GM12878 (cell line): Measurements from ENCODE around the gene AXIN1. TPM values are rescaled to one million over a fixed set of nuclear protein-coding genes. Genes with fewer than 3 reads are reported as not detected.
A peak's percentile ranks its signal among the peaks of the same experiment; 100 is the strongest.

ENCODE experiments used
- ATAC-seq: fragments of 200-7000 bp; cut with Tn5 transposase; 3 replicates; pipeline ENCODE4 v1.9.1; 2020; ENCODE audit warnings: mild to moderate bottlenecking, moderate library complexity
- BruUV-seq: library from RNA; stranded (reverse); fragments of 400-500 nt; replicated peaks from 2 replicates; lab custom pipeline; 2021; lab: Mats Ljungman, UMichigan
- CTCF ChIA-PET: fragments of 300-600 bp; sonication (Branson Sonifier 250); formaldehyde crosslinking; extraction: SDS; loops from one replicate; lab custom pipeline; 2021; ENCODE audit warnings: inconsistent platforms; lab: Yijun Ruan, JAX
- POLR2A ChIA-PET: fragments of 350-600 bp; formaldehyde crosslinking; extraction: SDS; loops from one replicate; lab custom pipeline; 2021; ENCODE audit warnings: inconsistent platforms; lab: Charles Lee
- RAD21 ChIA-PET: fragments of 300-600 bp; sonication (Branson Sonifier 250); formaldehyde crosslinking; loops from one replicate; lab custom pipeline; 2023; ENCODE audit warnings: antibody characterized with exemption; ENCODE audit not compliant: unreplicated experiment; lab: Charles Lee
- SMC1A ChIA-PET: fragments of 300-600 bp; sonication (Branson Sonifier 250); formaldehyde crosslinking; loops from one replicate; lab custom pipeline; 2023; ENCODE audit not compliant: unreplicated experiment, uncharacterized antibody; lab: Charles Lee
- DNase-seq: peaks from one replicate; pipeline ENCODE4 v3.0.0-alpha.2; 2011; ENCODE audit warnings: low read depth, low spot score
- FAIRE-seq: peaks from 3 replicates; lab custom pipeline; 2011; peaks lifted over from hg19 to GRCh38; lab: Jason Lieb, UNC
- H2AFZ ChIP-seq: 2 replicates; pipeline ENCODE4 v1.6.0; 2011; ENCODE audit warnings: low read depth, low read length, control low read depth; ENCODE audit not compliant: control insufficient read depth
- H3K27ac ChIP-seq: 2 replicates; pipeline ENCODE4 v1.5.1; 2011; ENCODE audit warnings: control low read depth; ENCODE audit not compliant: control insufficient read depth, insufficient read depth
- H3K27me3 ChIP-seq, 2 experiments: replicated peaks in 1 of 2; 2 replicates each; pipeline versions ENCODE4 v1.6.0 to v1.6.1; 2011; ENCODE audit warnings: low read length in 1 of 2; ENCODE audit not compliant: control insufficient read depth in 2 of 2, insufficient read depth in 2 of 2
- H3K36me3 ChIP-seq, 2 experiments: 2 replicates each; pipeline ENCODE4 v1.5.1; 2011; ENCODE audit warnings: low read length in 1 of 2; ENCODE audit not compliant: control insufficient read depth in 2 of 2, insufficient read depth in 2 of 2
- H3K4me1 ChIP-seq: 2 replicates; pipeline ENCODE4 v1.6.1; 2011; ENCODE audit warnings: mild to moderate bottlenecking, low read length, moderate library complexity, mixed read lengths; ENCODE audit not compliant: control insufficient read depth, insufficient read depth
- H3K4me2 ChIP-seq: 2 replicates; pipeline ENCODE4 v1.6.0; 2011; ENCODE audit warnings: control low read depth; ENCODE audit not compliant: control insufficient read depth, insufficient read depth
- H3K4me3 ChIP-seq: fragments of 200-600 bp; sonication (generic); 2 replicates; pipeline ENCODE4 v1.5.1; 2016
- H3K79me2 ChIP-seq: 2 replicates; pipeline ENCODE4 v1.6.0; 2011; ENCODE audit warnings: low read length; ENCODE audit not compliant: control insufficient read depth, insufficient read depth
- H3K9ac ChIP-seq: 2 replicates; pipeline ENCODE4 v1.8.0; 2011; ENCODE audit warnings: low read length, control low read depth, mixed read lengths; ENCODE audit not compliant: control insufficient read depth, insufficient read depth
- H3K9me3 ChIP-seq: replicated peaks from 3 replicates; pipeline ENCODE4 v1.5.1; 2011; ENCODE audit warnings: mild to moderate bottlenecking, low read length; ENCODE audit not compliant: control insufficient read depth, insufficient read depth
- H4K20me1 ChIP-seq: 2 replicates; pipeline ENCODE4 v1.6.0; 2011; ENCODE audit not compliant: control insufficient read depth, insufficient read depth
- BRCA1 ChIP-seq: IDR thresholded peaks from 2 replicates; pipeline ENCODE4 v1.6.1; 2011; ENCODE audit warnings: low read depth, low read length, improper control_type of control experiment
- IKZF1 ChIP-seq: fragments of 450-650 bp; conservative IDR thresholded peaks from 2 replicates; pipeline ENCODE4 v1.6.1; 2017; ENCODE audit warnings: antibody characterized with exemption, mild to moderate bottlenecking
- MYB ChIP-seq: fragments of 150-350 bp; IDR thresholded peaks from 2 replicates; pipeline ENCODE4 v1.6.1; 2014; ENCODE audit warnings: mild to moderate bottlenecking, low read depth, low read length, borderline replicate concordance
- RAD21 ChIP-seq: IDR thresholded peaks from 2 replicates; pipeline ENCODE4 v1.6.1; 2011; ENCODE audit warnings: mild to moderate bottlenecking, low read depth, low read length, moderate library complexity; ENCODE audit not compliant: insufficient read depth
- SMC3 ChIP-seq: IDR thresholded peaks from 2 replicates; pipeline ENCODE4 v1.6.1; 2011; ENCODE audit warnings: low read length, improper control_type of control experiment, borderline replicate concordance
- STAT1 ChIP-seq: fragments of 450-650 bp; conservative IDR thresholded peaks from 2 replicates; pipeline ENCODE4 v1.6.1; 2014; ENCODE audit warnings: antibody characterized with exemption, mild to moderate bottlenecking
- WGBS: methylation state at CpG from one replicate; pipeline ENCODE4 v1.1.6; 2016; ENCODE audit warnings: low lambda C conversion rate; ENCODE audit not compliant: insufficient replicate concordance, insufficient coverage; ENCODE audit errors: missing lambda C conversion rate; 5-methylcytosine and 5-hydroxymethylcytosine counted together
- in situ Hi-C: fragments of 300-500 bp; cut with MboI; formaldehyde crosslinking; loops from 9 replicates; pipeline ENCODE4 v1.14.3; 2018; ENCODE audit warnings: mixed read lengths
- intact Hi-C: fragments of 100-400 bp; cut with micrococcal nuclease; formaldehyde crosslinking; loops from one replicate; pipeline ENCODE4 v1.14.2; 2022; ENCODE audit not compliant: unreplicated experiment
- polyA plus RNA-seq, 11 experiments: library from polyadenylated mRNA; depleted of rRNA in 4 of 11; unstranded in 6 of 11; stranded (reverse) in 5 of 11; fragments of >200 nt; fragmentation: Nextera tagmentation in 4 of 11; fragmentation: Illumina TruSeq in 1 of 11; extraction: Ambion mirVana in 4 of 11; extraction: Trizol in 1 of 11; gene quantifications; 1 replicate in 1 of 11; 2 replicates in 10 of 11; pipeline versions ENCODE4 v1.2.1 to v1.2.3, GENCODE V29; 2011 to 2016; ENCODE audit warnings: inconsistent platforms in 2 of 11, missing spikeins in 2 of 11, low read depth in 1 of 11
- total RNA-seq, 4 experiments: library from RNA; depleted of rRNA in 3 of 4; stranded (reverse); fragments of >200 nt in 3 of 4; fragmentation: Illumina TruSeq in 1 of 4; extraction: Trizol in 1 of 4; gene quantifications; 2 replicates each; pipeline versions ENCODE4 v1.2.1 to v1.2.3, GENCODE V29; 2013 to 2021
- TF ChIP-seq, protein P1 (sequence below), 3 experiments: IDR thresholded peaks in 2 of 3; conservative IDR thresholded peaks in 1 of 3; 2 replicates each; pipeline ENCODE4 v1.5.1; 2011; ENCODE audit warnings: low read depth in 3 of 3, low read length in 3 of 3, mild to moderate bottlenecking in 3 of 3, control low read depth in 2 of 3, moderate library complexity in 2 of 3, inconsistent platforms in 1 of 3, mixed read lengths in 1 of 3; ENCODE audit not compliant: control insufficient read depth in 2 of 3, insufficient read depth in 1 of 3; ENCODE audit errors: extremely low read depth in 1 of 3

AXIN1 gene
- total and polyA plus RNA-seq, 10 of the 15 experiments (the other 5 are each of a cell fraction or from before 2014, with no cell fraction given) = 0.26 to 27.1 (median 7.7) TPM

DNA sequence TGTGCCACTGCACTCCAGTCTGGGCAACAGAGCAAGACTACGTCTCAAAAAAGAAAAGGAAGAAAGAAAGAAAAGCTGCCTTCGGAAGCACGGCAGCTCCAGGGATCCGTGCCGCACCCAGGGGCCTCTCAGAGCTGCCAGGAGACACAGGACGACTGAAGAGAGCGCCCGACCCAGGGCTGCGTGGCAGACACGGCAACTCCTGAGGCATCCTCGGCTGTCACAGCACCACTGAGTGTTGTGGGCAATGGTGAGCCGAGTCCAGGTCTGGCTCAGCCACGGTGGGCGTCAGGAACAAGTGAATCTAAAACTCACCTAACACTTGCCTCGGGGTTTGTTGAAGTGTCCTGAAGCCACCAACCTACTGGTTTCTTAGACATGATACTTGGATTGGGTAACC, 40.8 kb downstream of the AXIN1 start:
- in situ Hi-C loops (no loop called here), intact Hi-C loops (no loop called here)
- BruUV-seq = no TSS peak
- CTCF ChIA-PET = no interaction called here
- no peaks in the 10 kb centered on the region; the same call in 1 of the 2 replicates for H3K4me1 ChIP-seq
- H3K9me3 ChIP-seq = no peaks in the 10 kb centered on the region
- DNase-seq (no peak), FAIRE-seq (no peak), ATAC-seq (no peak)
- no peak for TF ChIP-seq IKZF1
- no peak for TF ChIP-seq SMC3
- H3K9ac ChIP-seq = no peak overlapping the region
- RAD21 ChIA-PET = no interaction called here
- no peaks in the 10 kb centered on the region; the same call in 1 of the 2 replicates for H4K20me1 ChIP-seq
- H3K4me3 ChIP-seq = no peak overlapping the region
- no peak overlapping the region for H3K27ac ChIP-seq
- H3K36me3 ChIP-seq = peaks cover 7 to 22% of the 10 kb centered on the region in 2 experiments
- no peak overlapping the region for H3K4me2 ChIP-seq
- WGBS = 93% methylated on average over 15 of the region's 15 CpGs
- SMC1A ChIA-PET = no interaction called here
- H3K27me3 ChIP-seq = no peaks in the 10 kb centered on the region
- H3K79me2 ChIP-seq = no peaks in the 10 kb centered on the region; the same call in 1 of the 2 replicates
- no peak overlapping the region for H2AFZ ChIP-seq
- POLR2A ChIA-PET = no interaction called here

GRCh38 chr16:309476-309875, 43.0 kb downstream of the AXIN1 start:
- WGBS = 58% methylated on average over 7 of the region's 7 CpGs
- intact Hi-C loops (no loop called here), in situ Hi-C loops (no loop called here)
- TF ChIP-seq, protein P1, sequence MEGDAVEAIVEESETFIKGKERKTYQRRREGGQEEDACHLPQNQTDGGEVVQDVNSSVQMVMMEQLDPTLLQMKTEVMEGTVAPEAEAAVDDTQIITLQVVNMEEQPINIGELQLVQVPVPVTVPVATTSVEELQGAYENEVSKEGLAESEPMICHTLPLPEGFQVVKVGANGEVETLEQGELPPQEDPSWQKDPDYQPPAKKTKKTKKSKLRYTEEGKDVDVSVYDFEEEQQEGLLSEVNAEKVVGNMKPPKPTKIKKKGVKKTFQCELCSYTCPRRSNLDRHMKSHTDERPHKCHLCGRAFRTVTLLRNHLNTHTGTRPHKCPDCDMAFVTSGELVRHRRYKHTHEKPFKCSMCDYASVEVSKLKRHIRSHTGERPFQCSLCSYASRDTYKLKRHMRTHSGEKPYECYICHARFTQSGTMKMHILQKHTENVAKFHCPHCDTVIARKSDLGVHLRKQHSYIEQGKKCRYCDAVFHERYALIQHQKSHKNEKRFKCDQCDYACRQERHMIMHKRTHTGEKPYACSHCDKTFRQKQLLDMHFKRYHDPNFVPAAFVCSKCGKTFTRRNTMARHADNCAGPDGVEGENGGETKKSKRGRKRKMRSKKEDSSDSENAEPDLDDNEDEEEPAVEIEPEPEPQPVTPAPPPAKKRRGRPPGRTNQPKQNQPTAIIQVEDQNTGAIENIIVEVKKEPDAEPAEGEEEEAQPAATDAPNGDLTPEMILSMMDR (IDR thresholded peaks at IDR 0.05 in 2 of 3, conservative IDR thresholded peaks at IDR 0.05 in 1 of 3; ENCODE audit: control insufficient read depth in 2 of 3, extremely low read depth in 1 of 3, insufficient read depth in 1 of 3, low read depth in 3 of 3, low read length in 3 of 3) = peak in 1 of 3 experiments; percentile 22; a peak in 1 of 6 replicates
- TF ChIP-seq STAT1 (no peak), MYB (no peak), BRCA1 (no peak), RAD21 (peak; percentile 26; the same call in 1 of the 2 replicates)
- RAD21 ChIA-PET = no interaction called here
- H3K4me3 ChIP-seq = no peak overlapping the region
- H3K4me1 ChIP-seq = no peaks in the 10 kb centered on the region; the same call in 1 of the 2 replicates
- peak; percentile 49; the same call in 1 of the 3 replicates for ATAC-seq
- peaks cover 10 to 24% of the 10 kb centered on the region in 2 experiments for H3K36me3 ChIP-seq
- no peaks in the 10 kb centered on the region for H3K27me3 ChIP-seq
- no peaks in the 10 kb centered on the region for H3K9me3 ChIP-seq
- POLR2A ChIA-PET = no interaction called here
- no peak overlapping the region for H3K27ac ChIP-seq
- H3K4me2 ChIP-seq = no peak overlapping the region
- no peaks in the 10 kb centered on the region; the same call in 1 of the 2 replicates for H4K20me1 ChIP-seq
- FAIRE-seq = no peak
- SMC1A ChIA-PET = interaction anchor here (0.8 to 1.2 kb wide), 2 partner anchors 40 to 81 kb away, joined by 3 read pairs; no protein-coding TSS in a partner anchor
- DNase-seq = no peak
- CTCF ChIA-PET = interaction anchor here (1.3 kb wide), 1 partner anchor 191 kb away, joined by 3 read pairs; no protein-coding TSS in a partner anchor
- BruUV-seq = no TSS peak
- no peaks in the 10 kb centered on the region for H3K79me2 ChIP-seq
- no peak overlapping the region for H2AFZ ChIP-seq
- H3K9ac ChIP-seq = no peak overlapping the region
